Measurements from ENCODE around the gene NELL1.

Gene NELL1

DNA sequence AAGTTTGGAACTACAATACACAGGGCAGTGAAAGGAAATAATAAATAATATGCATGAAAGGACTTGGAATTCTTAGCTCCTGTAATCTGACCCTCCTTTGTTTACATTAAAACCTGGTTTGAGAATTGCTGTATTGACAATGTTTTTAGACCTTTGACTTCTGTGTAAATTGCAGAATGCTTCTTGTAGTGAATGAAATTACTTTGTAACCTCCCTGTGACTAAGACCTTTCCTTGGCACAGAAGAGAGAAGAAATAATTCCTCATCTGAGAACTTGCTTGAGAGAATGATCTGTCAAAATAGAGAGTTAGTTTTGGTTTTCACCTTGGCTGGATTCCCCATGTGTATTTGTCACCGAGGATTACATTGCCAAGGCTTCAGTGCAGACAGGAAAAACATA is 883.5 kb downstream of the NELL1 start:
- FAIRE-seq (no peak), DNase-seq (ENCODE audit: insufficient read length, low spot score) (no peak)
- TF ChIP-seq POLR2A (IDR thresholded peaks at IDR 0.05; ENCODE audit: low read depth, low read length): no peak

DNA sequence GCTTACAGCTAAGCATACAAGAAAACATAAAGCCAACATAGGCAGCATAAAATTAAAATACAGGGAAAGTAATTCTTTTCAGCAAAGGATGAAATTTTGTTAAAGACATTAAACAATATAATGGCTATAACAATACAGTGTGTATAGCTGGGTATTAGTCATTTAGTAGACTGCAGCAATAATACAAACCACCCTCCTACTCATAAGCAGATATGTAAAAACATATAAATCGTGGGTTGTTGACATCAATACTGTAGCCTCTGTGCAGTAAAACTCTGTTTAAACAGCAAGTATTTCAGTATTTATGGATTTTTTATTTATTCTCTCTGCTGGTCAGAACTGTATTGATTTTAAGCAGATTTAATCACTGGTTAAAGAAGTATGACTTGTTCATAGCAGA is 884.4 kb downstream of the NELL1 start:
- TF ChIP-seq POLR2A (IDR thresholded peaks at IDR 0.05; ENCODE audit: low read depth, low read length): no peak
- FAIRE-seq (no peak), DNase-seq (ENCODE audit: insufficient read length, low spot score) (no peak)

DNA sequence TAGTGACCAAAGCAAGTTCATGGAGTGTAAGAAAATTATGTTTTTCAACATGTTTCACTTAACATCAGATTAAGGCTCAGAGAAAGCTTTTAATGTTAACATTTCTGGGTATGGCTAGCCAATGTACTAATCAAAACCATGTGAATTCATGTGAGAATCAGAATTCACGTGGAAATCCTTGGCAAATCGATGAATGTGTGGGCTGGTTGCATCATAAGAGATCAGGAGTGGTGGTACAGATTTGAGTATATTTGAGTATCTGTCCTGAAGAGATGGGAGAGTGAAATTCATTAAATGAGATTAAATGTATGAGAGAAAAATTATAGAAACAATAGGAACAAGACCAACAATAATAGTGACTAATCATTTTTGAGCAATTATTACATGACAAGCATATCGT is 884.9 kb downstream of the NELL1 start:
- FAIRE-seq: no peak
- DNase-seq (ENCODE audit: insufficient read length, low spot score): no peak
- no peak for TF ChIP-seq POLR2A (IDR thresholded peaks at IDR 0.05; ENCODE audit: low read depth, low read length)

- no peak for TF ChIP-seq POLR2A (IDR thresholded peaks at IDR 0.05; ENCODE audit: low read depth, low read length)
- no peak for DNase-seq (ENCODE audit: insufficient read length, low spot score)
- no peak for FAIRE-seq
Observed at GRCh38 chr11:21556926-21557325, 887.5 kb downstream of the NELL1 start.

DNA sequence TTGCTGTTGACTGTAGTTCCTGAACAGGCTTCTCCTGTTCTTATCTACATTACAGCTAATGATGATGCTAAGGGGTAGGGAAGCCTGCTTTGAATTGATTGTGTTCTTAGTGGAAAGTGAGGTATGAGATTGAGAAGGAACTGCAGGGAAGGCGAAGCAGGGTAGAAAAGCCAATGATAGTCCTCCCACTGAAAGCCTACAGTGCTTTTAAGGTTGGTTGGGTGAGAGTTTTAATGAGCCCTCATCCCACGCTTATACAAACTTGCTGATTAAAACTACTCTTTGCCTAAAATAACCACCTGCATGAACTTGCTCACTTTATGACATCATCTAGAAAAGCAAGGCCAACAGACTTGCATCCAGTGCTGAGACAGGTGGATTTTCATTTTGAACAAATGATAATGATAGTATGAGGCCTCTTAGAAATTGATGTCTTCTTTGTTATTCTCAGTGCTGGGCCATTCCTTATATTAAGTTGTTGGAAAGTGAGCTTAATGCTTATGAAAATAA is 891.1 kb downstream of the NELL1 start:
- no peak for TF ChIP-seq POLR2A (IDR thresholded peaks at IDR 0.05; ENCODE audit: low read depth, low read length)
- FAIRE-seq: no peak
- DNase-seq (ENCODE audit: insufficient read length, low spot score): no peak

- TF ChIP-seq POLR2A (IDR thresholded peaks at IDR 0.05; ENCODE audit: low read depth, low read length): no peak
- DNase-seq (ENCODE audit: insufficient read length, low spot score): no peak
- no peak for FAIRE-seq
Observed at GRCh38 chr11:21561581-21561980, 892.2 kb downstream of the NELL1 start.

- DNase-seq (ENCODE audit: insufficient read length, low spot score) (no peak), FAIRE-seq (no peak)
- no peak for TF ChIP-seq POLR2A (IDR thresholded peaks at IDR 0.05; ENCODE audit: low read depth, low read length)
Observed at GRCh38 chr11:21564095-21564494, 894.7 kb downstream of the NELL1 start.

- FAIRE-seq: no peak
- TF ChIP-seq POLR2A (IDR thresholded peaks at IDR 0.05; ENCODE audit: low read depth, low read length): no peak
- no peak for DNase-seq (ENCODE audit: insufficient read length, low spot score)
Observed at GRCh38 chr11:21564833-21565682, 895.7 kb downstream of the NELL1 start.

DNA sequence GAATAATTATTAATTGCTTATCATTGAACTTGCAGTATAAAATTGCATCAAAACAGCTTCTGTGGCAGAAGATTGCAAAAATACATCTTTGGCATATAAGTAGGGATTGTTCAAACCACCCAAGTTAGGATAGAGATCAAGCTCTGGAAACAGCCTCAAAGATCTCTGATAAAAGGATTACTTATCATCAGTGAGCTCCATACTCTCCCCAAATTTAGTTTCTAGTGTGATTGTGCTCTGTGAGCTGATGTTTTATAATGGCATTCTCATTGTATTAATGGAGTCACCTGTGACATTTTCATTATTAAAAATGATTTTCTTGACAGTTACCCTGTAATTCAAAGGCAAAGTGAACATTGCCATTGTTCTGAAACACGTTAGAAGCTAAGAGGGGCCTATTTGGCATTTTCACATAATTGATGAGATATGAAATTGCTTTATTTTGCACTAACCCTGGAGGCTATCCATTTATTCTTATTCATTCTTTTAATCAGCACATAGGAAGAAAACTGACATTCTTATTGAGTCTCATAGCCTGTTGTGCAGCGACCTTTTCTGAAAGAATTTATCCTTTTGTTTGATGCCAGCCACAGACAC is 897.2 kb downstream of the NELL1 start:
- no peak for FAIRE-seq
- no peak for DNase-seq (ENCODE audit: insufficient read length, low spot score)
- TF ChIP-seq POLR2A (IDR thresholded peaks at IDR 0.05; ENCODE audit: low read depth, low read length): no peak

DNA sequence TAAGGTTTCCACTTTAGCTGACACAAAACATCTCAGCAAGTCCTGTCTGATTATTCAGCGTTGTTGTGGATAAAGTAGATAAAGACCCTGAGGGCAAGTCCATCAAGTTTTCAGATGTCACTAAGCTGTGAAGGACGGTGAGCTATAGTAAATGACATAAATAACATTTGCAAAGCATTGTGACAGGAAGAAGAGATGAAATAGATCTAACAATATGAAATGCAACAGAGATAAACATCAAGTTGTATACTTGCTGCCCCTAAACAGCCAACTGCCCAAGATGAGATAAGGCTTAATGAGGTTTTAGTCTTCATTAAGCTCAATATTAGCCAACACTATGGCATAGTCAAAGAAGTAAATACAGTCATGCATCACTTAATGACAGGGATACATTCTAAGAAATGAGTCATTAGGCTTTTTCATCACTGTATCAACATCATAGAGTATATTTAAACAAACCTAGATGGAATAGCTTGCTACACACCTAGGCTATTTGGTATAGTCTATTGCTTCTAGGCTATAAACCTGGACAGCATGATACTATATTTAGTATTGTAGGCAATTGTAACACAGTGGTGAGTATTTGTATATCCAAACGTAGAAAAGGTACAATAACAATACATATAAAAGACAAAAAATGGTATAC is 898.4 kb downstream of the NELL1 start:
- no peak for TF ChIP-seq POLR2A (IDR thresholded peaks at IDR 0.05; ENCODE audit: low read depth, low read length)
- FAIRE-seq (no peak), DNase-seq (ENCODE audit: insufficient read length, low spot score) (no peak)

DNA sequence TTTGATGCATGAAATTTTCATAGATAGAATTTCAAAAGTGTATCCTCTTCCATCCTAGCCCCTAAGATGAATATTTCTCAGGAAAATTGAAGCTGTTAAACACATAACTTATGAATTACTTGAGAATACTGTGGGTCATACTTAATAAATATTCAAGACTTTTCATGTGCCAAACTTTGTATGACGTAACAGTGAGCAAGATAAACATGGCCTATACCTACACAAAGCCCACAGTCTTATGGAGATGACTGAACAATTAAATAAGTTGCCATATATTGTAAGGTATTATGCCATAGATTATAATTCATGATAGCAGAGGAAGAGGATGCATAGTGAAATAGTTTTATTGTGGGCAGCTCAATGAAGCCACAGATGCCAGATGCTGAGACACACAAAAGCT is 902.8 kb downstream of the NELL1 start:
- DNase-seq (ENCODE audit: insufficient read length, low spot score): no peak
- no peak for FAIRE-seq
- TF ChIP-seq POLR2A (IDR thresholded peaks at IDR 0.05; ENCODE audit: low read depth, low read length): no peak

DNA sequence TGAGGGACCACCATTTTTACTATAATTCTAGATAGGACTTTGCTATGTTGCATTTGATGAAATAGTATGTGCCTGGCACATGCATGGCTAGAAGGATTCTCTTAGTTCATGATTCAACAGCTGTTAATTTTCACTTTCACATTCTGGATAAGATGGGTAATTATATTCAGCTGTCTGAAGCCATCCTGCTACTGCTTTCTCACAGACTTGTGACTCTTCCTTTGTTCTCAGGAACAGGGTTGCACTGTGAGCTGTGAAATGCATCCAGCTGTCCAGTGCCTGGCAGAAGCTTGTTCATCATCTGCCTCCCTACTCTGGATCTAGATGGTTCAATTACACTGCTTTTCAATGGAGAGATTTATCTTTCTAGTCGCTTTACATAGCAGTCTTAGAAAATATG is 913.4 kb downstream of the NELL1 start:
- FAIRE-seq: no peak
- TF ChIP-seq POLR2A (IDR thresholded peaks at IDR 0.05; ENCODE audit: low read depth, low read length): no peak
- no peak for DNase-seq (ENCODE audit: insufficient read length, low spot score)

DNA sequence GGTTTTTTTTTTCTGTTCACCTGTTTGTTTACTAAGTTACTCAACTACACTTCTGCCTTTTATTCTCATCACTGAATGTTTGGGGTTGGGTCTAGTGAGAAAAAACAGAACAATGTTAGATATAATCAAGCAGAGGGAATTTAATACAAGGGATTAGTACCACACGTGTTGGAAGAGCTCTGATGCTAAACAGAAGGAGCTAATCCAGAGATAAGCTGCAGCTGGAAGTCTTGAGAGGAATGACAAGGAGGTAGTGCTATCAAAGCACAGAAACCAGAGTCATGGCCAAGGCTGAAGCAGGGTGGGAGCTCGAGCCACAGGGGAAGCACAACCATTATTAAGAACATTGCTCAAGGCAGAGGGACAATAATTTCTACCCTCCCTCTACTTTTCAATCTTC is 919.4 kb downstream of the NELL1 start:
- no peak for TF ChIP-seq POLR2A (IDR thresholded peaks at IDR 0.05; ENCODE audit: low read depth, low read length)
- no peak for DNase-seq (ENCODE audit: insufficient read length, low spot score)
- no peak for FAIRE-seq

DNA sequence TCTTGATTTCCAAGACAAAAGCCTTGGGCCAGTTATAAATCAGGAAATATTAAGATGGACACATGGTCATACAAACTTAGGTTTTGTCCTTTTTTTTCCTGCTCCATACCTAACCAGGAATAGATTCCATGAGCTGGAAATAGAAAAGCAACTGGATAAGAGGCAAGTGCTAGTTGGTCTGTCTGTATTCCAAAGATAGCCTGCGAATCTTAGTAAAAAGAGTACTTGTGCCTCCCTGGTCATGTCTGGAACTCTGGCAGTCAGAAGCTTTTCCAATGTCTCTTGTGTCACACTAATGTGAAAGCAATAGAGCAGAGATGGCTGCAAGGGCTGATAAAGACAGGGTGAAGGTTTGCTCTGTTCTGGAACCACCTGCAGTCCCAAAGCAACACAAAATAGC is 933.3 kb downstream of the NELL1 start:
- TF ChIP-seq POLR2A (IDR thresholded peaks at IDR 0.05; ENCODE audit: low read depth, low read length): no peak
- DNase-seq (ENCODE audit: insufficient read length, low spot score): no peak
- FAIRE-seq: no peak

All from H54 (cell line).